NCI-H1048 (cell line): Measurements from ENCODE around the gene PLXNA4.

ENCODE experiments used
- DNase-seq: peaks from one replicate; lab custom pipeline; 2025; lab: John Stamatoyannopoulos, UW

The PLXNA4 gene

GRCh38 chr7:132091706-132092105 lies 484.6 kb downstream of the PLXNA4 start:
- no peak for DNase-seq

GRCh38 chr7:132090444-132090843 lies 485.8 kb downstream of the PLXNA4 start:
- no peak for DNase-seq

GRCh38 chr7:132089356-132089755 lies 486.9 kb downstream of the PLXNA4 start:
- no peak for DNase-seq

GRCh38 chr7:132087421-132087820 lies 488.8 kb downstream of the PLXNA4 start:
- DNase-seq, result no peak

- DNase-seq, result no peak
Observed at GRCh38 chr7:132084776-132085388, 491.4 kb downstream of the PLXNA4 start.

- no peak for DNase-seq
Observed at GRCh38 chr7:132083537-132084123, 492.6 kb downstream of the PLXNA4 start.

GRCh38 chr7:132083126-132083525 lies 493.1 kb downstream of the PLXNA4 start:
- no peak for DNase-seq

GRCh38 chr7:132082394-132082793 lies 493.9 kb downstream of the PLXNA4 start:
- DNase-seq, result no peak

GRCh38 chr7:132081686-132082085 lies 494.6 kb downstream of the PLXNA4 start:
- DNase-seq, result no peak

GRCh38 chr7:132080967-132081668 lies 495.2 kb downstream of the PLXNA4 start:
- no peak for DNase-seq

GRCh38 chr7:132080467-132080866 lies 495.8 kb downstream of the PLXNA4 start:
- no peak for DNase-seq

GRCh38 chr7:132078891-132079735 lies 497.2 kb downstream of the PLXNA4 start:
- DNase-seq, result no peak

GRCh38 chr7:132077971-132078685 lies 498.1 kb downstream of the PLXNA4 start:
- DNase-seq, result no peak

GRCh38 chr7:132076301-132077035 lies 499.8 kb downstream of the PLXNA4 start:
- no peak for DNase-seq

GRCh38 chr7:132075515-132075914 lies 500.8 kb downstream of the PLXNA4 start:
- DNase-seq, result no peak

GRCh38 chr7:132073920-132074589 lies 502.2 kb downstream of the PLXNA4 start:
- DNase-seq, result no peak
